HepG2 (cell line): ENCODE results near the gene SLC18A2.

Experiments used
- FOXA1 ChIP-seq, 2 experiments: fragments of 450-650 bp in 1 of 2; sonication (generic) in 1 of 2; formaldehyde crosslinking in 1 of 2; IDR thresholded peaks; 2 replicates each; pipeline versions ENCODE4 v1.4.0 to v1.6.1; 2016 to 2020; ENCODE audit warnings: missing genetic modification reagents in 1 of 2
- POLR2A ChIP-seq, 2 experiments: IDR thresholded peaks; 2 replicates each; pipeline ENCODE4 v1.6.1; 2011; ENCODE audit warnings: low read depth in 2 of 2, low read length in 2 of 2, mild to moderate bottlenecking in 1 of 2, moderate library complexity in 1 of 2; ENCODE audit not compliant: insufficient read depth in 1 of 2
- POLR2AphosphoS5 ChIP-seq: IDR thresholded peaks from 2 replicates; pipeline ENCODE4 v1.6.1; 2012; ENCODE audit warnings: low read depth, low read length
- YEATS4 ChIP-seq: sonication (generic); formaldehyde crosslinking; IDR thresholded peaks from 2 replicates; pipeline ENCODE4 v1.4.0; 2020; ENCODE audit warnings: missing genetic modification reagents, borderline replicate concordance
- ZBTB10 ChIP-seq: sonication (generic); formaldehyde crosslinking; IDR thresholded peaks from 2 replicates; pipeline ENCODE4 v1.4.0; 2020; ENCODE audit warnings: missing genetic modification reagents, borderline replicate concordance
- ZNF660 ChIP-seq: sonication (generic); formaldehyde crosslinking; IDR thresholded peaks from 2 replicates; pipeline ENCODE4 v1.5.1; 2020; ENCODE audit warnings: mild to moderate bottlenecking, low read depth, missing genetic modification reagents, borderline replicate concordance
- ZNF768 ChIP-seq: sonication (generic); formaldehyde crosslinking; IDR thresholded peaks from 2 replicates; pipeline ENCODE4 v1.4.0; 2020; ENCODE audit warnings: missing genetic modification reagents
- ZSCAN22 ChIP-seq: sonication (generic); formaldehyde crosslinking; IDR thresholded peaks from 2 replicates; pipeline ENCODE4 v1.4.0; 2020; ENCODE audit warnings: mild to moderate bottlenecking, missing genetic modification reagents
- TF ChIP-seq, protein P1 (sequence below): sonication (generic); formaldehyde crosslinking; IDR thresholded peaks from 2 replicates; pipeline ENCODE4 v1.5.0; 2020; ENCODE audit warnings: mild to moderate bottlenecking, missing genetic modification reagents, moderate library complexity

DNA sequence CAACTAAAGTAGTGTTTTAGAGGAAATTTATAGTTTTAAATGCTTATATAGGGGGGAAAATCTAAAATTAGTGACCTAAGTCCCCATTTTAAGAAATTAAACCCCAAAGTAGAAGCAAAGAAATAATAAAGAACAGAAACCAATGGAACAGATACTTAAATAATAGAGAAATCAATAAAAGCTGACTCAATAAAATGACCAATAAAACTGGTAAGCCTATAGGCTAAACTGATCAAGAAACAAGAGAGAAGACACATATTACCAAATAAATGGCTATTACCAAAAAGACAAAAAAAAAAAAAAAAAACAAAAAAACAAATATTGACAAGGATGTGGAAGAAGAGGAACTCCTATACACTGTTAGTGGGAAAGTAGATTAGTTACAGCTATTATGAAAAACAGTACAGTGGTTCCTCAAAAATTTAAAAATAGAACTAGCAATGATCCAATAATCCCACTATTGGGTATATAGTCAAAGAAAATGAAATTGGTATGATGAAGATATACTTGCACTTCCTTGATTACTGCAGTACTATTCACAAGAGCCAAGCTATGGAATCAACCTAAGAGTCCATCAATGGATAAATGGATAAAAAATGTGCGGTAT lies 53.2 kb downstream of the SLC18A2 start:
- TF ChIP-seq POLR2AphosphoS5 (no peak), ZBTB10 (CRISPR knock-in tag) (no peak), ZSCAN22 (CRISPR knock-in tag) (no peak), ZNF660 (CRISPR knock-in tag) (no peak), FOXA1 (IDR thresholded peaks at IDR 0.05) (no peak), FOXA1 (CRISPR knock-in tag; IDR thresholded peaks at IDR 0.05) (no peak), YEATS4 (no peak), POLR2A (IDR thresholded peaks at IDR 0.05; ENCODE audit: insufficient read depth in 1 of 2, low read depth in 2 of 2, low read length in 2 of 2) (no peak), ZNF768 (no peak)
- TF ChIP-seq, protein P1, sequence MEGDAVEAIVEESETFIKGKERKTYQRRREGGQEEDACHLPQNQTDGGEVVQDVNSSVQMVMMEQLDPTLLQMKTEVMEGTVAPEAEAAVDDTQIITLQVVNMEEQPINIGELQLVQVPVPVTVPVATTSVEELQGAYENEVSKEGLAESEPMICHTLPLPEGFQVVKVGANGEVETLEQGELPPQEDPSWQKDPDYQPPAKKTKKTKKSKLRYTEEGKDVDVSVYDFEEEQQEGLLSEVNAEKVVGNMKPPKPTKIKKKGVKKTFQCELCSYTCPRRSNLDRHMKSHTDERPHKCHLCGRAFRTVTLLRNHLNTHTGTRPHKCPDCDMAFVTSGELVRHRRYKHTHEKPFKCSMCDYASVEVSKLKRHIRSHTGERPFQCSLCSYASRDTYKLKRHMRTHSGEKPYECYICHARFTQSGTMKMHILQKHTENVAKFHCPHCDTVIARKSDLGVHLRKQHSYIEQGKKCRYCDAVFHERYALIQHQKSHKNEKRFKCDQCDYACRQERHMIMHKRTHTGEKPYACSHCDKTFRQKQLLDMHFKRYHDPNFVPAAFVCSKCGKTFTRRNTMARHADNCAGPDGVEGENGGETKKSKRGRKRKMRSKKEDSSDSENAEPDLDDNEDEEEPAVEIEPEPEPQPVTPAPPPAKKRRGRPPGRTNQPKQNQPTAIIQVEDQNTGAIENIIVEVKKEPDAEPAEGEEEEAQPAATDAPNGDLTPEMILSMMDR (CRISPR knock-in tag) = no peak
